LoVo (cell line): Measurements from ENCODE around the gene IGF2BP1.
"Not testable (repeated sequence)": the region's sequence is repeated elsewhere in the genome, so short reads cannot be mapped to it uniquely, and the experiment has no call there.

Experiments used
- DNase-seq: peaks from one replicate; pipeline ENCODE4 v3.0.0-alpha.2; 2016; ENCODE audit warnings: low spot score

IGF2BP1 gene

DNA sequence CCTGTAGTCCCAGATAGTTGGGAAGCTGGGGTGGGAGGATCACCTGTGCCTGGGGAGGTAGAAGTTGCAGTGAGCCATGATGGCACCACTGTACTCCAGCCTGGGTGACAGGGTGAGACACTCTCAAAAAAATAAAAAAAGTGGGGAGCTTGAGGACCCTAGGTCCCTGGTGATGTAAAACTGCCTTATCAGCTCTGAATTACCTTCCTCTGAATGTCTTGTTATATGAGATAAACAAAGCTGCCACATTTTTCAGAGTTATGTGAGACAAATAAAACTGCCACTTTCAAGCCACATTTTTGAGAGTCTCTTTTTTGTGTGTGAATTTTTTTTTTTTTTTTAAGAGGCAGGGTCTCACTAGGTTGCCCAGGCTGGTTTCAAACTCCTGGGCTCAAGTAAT is 103.4 kb downstream of the IGF2BP1 start:
- no peak for DNase-seq

DNA sequence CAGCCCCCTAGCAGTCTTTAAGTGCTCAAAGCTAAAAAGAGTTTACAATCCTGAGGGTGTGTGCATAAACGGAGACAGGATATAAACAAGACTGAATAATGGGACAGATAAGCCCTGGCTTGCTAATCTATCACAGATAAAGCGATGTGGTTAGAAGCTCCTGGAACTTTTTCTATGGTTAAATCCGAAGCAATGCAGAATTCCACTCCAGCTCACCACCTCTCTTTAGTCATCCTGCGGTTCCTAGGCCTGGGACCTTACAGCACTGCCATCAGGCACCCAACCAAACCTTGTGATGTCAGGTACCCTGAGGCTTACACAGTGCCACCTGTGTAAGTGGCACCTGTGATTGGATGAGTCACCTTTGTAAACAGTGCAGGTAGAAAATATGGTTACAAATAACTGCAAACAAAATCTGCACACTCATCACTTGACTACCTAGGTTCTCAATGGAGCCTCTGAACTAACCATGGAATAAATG is 103.9 kb downstream of the IGF2BP1 start:
- peak; percentile 55 for DNase-seq

DNA sequence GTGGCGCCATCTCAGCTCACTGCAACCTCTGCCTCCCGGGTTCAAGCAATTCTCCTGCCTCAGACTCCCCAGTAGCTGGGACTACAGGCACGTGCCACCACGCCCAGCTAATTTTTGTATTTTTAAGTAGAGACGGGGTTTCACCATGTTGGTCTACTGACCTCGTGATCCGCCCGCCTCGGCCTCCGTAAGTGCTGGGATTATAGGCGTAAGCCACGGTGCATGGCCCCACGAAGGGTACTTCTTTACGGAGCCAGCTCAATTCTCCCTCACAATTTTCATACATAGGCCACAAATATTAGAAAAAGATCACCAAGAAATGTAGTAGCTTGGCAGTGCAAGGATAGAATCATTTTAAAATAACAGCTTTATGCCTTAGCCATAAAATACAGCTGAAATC is 106.2 kb downstream of the IGF2BP1 start:
- not testable (repeated sequence) for DNase-seq

DNA sequence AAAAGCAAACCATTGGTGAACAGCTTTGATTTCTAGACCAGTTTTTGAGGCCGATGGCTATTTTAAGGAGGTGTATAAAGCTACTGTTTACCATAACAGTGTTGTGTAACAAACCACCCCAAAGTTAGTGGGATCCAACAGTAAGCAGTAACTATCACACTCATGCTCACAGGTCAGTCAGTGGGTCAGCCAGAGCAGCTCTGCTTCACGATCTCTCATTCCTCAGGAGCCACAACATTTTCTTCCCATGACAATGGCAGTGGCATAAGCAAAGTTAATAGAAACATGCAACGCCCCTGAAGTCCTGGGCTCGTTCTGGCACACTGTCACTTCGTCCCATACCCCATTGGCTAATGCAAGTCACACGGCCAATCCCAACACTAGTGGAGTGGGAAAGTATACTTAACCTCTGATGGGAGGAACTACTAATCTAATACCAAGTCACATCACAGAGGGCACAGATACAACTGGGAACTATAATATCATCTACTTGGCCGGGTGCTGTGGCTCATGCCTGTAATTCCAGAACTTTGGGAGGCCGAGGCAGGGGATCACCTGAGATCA is 107.4 kb downstream of the IGF2BP1 start:
- no peak for DNase-seq
